HG03575 (cell line): ENCODE data around the gene NEDD4.
"Not testable (repeated sequence)": the region's sequence is repeated elsewhere in the genome, so short reads cannot be mapped to it uniquely, and the experiment has no call there.

ENCODE experiments used
- ATAC-seq: cut with Tn5 transposase; IDR thresholded peaks from one replicate; pipeline ENCODE4 v1.9.1; 2021; ENCODE audit not compliant: unreplicated experiment, insufficient number of reproducible peaks, low FRiP score; ENCODE audit errors: extremely low read depth

The NEDD4 gene

GRCh38 chr15:55859681-55860080 lies 133.7 kb downstream of the NEDD4 start:
- no peak for ATAC-seq

- no peak for ATAC-seq
These were observed 134.8 kb downstream of the NEDD4 start for GRCh38 chr15:55858661-55859060.

GRCh38 chr15:55856506-55857164 lies 136.8 kb downstream of the NEDD4 start:
- ATAC-seq: no peak

- no peak for ATAC-seq
These were observed 140.3 kb downstream of the NEDD4 start for GRCh38 chr15:55853134-55853533.

GRCh38 chr15:55846116-55846707 lies 147.2 kb downstream of the NEDD4 start:
- no peak for ATAC-seq

GRCh38 chr15:55842897-55843296 lies 150.5 kb downstream of the NEDD4 start:
- ATAC-seq: not testable (repeated sequence)

- no peak for ATAC-seq
These were observed 157.5 kb downstream of the NEDD4 start for GRCh38 chr15:55835866-55836265.

GRCh38 chr15:55834331-55834730 lies 159.1 kb downstream of the NEDD4 start:
- ATAC-seq: no peak

- no peak for ATAC-seq
These were observed 163.6 kb downstream of the NEDD4 start for GRCh38 chr15:55829826-55830225.

GRCh38 chr15:55827955-55828354 lies 165.5 kb downstream of the NEDD4 start:
- no peak for ATAC-seq

- no peak for ATAC-seq
These were observed 166.2 kb downstream of the NEDD4 start for GRCh38 chr15:55827204-55827603.

GRCh38 chr15:55824857-55825613 lies 168.4 kb downstream of the NEDD4 start:
- ATAC-seq: no peak

GRCh38 chr15:55823699-55824340 lies 169.6 kb downstream of the NEDD4 start:
- no peak for ATAC-seq

- ATAC-seq: no peak
These were observed 170.2 kb downstream of the NEDD4 start for GRCh38 chr15:55823191-55823670.

GRCh38 chr15:55821740-55822139 lies 171.7 kb downstream of the NEDD4 start:
- not testable (repeated sequence) for ATAC-seq

- no peak for ATAC-seq
These were observed 173.4 kb downstream of the NEDD4 start for GRCh38 chr15:55820043-55820442.

GRCh38 chr15:55819397-55820034 lies 173.9 kb downstream of the NEDD4 start:
- no peak for ATAC-seq

GRCh38 chr15:55816017-55816416 lies 177.4 kb downstream of the NEDD4 start:
- ATAC-seq: no peak
